ENCODE results near the gene CRYBG3.

The CRYBG3 gene

DNA sequence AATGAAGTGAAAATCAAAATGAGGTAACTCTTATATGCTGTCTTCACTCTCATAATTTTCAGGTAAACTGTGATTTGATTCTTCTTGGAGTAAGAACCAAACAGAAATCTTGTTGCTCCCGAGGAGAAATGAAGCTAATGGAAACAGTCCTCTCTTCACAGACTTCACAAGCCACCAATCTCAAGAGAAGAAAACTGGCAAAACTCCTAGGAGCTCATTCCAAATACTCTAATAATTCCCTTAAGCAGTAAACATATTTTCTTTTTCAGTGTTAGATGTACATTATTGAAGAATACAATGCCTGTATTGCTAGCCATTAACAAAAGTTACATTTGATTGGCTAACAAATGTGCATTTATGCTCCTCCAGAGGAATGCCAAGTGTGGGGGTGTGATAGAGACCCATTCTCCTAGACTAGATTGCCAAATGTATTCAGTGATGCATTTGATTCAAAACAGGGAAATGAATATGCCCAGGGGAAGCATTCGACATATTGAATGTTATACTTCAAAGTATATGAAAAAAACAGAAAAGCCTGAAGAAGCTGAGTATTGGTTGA is 162.2 kb downstream of the CRYBG3 start:
- no peak for DNase-seq

DNA sequence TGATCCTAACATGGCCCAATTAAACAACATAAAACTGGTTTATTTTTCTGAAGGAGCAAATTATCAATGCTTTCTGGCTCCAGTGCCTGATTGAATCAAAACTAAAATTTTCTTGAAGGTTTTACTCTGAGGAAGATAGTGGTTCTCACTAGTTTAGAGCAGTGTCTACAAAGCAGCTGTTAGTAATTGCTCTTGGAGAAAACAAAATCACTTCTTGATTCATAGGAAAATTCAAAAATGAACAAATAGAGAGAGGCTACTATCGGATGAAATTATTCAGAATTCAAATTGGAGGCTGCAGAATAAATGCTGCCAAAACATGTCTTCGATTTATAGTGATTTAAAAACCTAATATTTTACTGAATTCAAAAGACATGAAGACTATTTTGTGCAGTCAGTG is 165.5 kb downstream of the CRYBG3 start:
- DNase-seq = no peak

- DNase-seq = no peak
These were observed 167.2 kb downstream of the CRYBG3 start for GRCh38 chr3:97988784-97989568.

DNA sequence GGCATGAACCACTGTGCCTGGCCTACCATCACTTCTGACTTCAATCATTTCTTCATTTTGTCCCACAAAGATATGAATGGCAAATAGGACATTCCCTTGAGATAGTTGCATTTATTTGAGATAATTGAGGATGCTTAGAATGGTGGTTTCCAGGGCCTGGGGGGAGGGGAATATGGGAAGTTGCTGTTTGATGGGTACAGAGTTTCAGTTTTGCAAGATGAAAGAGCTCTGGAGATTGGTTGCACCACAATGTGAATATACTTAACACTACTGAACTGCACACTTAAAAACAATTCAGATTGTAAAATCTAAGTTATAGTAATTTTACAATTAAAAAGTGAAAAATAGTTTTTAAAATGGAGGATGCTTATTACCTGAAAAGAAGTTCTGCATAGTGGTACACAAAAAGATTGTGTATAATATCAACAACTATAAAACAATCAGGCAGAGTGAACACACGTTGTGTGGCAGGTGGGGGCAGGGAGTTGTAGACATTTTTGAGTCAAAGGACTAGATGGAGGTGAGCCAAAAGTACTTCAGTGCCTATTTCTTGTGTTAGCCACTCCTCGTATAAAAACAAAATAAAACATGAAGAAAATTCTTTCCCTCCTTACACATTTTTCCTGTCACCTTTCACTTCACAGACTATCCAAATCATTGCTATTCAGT is 168.9 kb downstream of the CRYBG3 start:
- DNase-seq = no peak

DNA sequence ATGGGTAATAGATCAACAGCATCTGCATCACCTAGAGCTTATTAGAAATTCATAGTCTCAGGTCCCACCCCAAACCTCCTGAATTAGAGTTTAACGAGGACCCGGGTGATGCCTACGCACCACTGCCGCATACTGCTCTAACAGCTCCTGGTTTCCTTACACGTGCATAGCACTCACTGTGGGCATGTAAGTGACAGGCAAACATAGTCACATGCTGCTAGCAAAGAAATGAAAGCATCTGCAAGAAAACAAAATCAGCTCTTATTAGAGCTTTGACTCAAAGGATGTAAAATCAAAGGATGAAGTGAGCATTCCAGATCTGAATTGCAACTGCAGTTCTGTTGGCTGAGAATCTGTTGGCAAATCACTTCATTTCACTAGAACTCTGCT is 169.5 kb downstream of the CRYBG3 start:
- no peak for DNase-seq

DNA sequence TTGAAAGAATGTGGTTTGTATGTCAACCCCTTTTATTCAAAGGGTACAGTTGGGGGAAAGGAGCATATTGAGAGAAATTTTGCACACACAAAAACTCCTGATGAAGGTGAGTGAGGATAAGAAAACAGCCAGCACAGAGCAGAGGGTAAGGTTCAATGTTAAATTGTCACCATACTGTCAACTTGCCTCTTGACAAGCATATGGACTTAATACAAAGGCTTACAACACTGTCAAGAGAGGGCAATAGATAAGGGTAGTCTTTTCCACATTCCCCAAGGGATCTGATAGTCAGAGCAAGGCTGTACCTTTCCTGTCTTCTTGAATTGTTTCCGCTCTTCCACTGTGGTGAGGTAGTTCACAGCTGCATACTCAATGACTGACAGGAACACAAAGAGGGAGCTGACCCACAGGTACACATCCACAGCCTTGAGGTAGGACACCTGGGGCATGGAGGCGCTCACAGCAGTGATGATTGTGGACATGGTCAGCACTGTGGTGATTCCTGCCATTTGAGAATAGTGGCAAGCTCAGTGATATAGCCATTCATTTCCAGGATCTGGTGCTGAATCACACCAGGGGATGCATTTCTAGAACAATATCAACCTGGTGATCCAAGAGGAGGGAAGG is 170.8 kb downstream of the CRYBG3 start:
- DNase-seq = no peak

DNA sequence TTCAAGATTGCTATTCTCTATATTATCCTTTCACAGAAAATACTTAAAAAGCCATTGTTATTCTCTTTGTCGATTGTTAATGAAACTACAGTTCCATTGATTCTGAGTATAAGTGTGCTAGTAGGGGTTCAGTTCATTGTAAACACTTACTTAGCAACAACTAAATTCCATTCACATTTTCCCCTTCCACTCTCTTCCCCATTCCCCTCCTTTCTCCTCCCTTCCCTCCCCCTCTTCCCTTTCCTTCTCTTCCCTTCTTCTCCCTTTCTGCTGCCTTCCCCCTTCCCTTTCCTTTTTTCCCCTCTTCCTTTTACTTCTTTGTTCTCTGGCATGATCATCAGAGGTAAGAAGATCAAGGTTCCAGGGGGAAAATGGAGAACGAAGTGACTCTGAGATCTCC is 171.7 kb downstream of the CRYBG3 start:
- no peak for DNase-seq

GRCh38 chr3:97994328-97994945 is 172.6 kb downstream of the CRYBG3 start:
- no peak for DNase-seq
